ENCODE data around the gene CYP2S1.
"Not testable (repeated sequence)": the region's sequence is repeated elsewhere in the genome, so short reads cannot be mapped to it uniquely, and the experiment has no call there.

DNA sequence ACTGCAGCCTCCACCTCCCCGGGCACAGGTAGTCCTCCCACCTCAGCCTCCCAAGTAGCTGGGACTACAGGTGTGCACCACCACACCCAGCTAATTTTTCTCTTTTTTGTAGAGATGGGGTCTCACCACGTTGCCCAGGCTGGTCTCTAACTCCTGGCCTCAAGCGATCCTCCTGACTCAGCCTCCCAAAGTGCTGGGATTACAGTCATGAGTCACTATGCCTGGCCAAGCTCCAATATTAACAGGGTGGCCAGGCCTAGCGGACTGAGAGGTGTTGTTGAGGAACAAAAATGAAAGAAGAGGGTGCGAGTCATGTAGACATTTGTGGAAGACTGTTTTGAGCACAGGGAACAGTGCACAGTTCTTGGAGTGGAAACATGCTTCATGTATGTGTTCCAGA is 36.3 kb downstream of the CYP2S1 start:
- not testable (repeated sequence) for TF ChIP-seq EZH2 (IDR thresholded peaks at IDR 0.05; ENCODE audit: borderline replicate concordance, low read depth, low read length, poor library complexity, severe bottlenecking)
- TF ChIP-seq, protein P1, sequence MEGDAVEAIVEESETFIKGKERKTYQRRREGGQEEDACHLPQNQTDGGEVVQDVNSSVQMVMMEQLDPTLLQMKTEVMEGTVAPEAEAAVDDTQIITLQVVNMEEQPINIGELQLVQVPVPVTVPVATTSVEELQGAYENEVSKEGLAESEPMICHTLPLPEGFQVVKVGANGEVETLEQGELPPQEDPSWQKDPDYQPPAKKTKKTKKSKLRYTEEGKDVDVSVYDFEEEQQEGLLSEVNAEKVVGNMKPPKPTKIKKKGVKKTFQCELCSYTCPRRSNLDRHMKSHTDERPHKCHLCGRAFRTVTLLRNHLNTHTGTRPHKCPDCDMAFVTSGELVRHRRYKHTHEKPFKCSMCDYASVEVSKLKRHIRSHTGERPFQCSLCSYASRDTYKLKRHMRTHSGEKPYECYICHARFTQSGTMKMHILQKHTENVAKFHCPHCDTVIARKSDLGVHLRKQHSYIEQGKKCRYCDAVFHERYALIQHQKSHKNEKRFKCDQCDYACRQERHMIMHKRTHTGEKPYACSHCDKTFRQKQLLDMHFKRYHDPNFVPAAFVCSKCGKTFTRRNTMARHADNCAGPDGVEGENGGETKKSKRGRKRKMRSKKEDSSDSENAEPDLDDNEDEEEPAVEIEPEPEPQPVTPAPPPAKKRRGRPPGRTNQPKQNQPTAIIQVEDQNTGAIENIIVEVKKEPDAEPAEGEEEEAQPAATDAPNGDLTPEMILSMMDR (conservative IDR thresholded peaks at IDR 0.05; ENCODE audit: low read depth, low read length), result not testable (repeated sequence)

All from A673 (cell line).